ENCODE data around the gene NCOA3. TPM values are rescaled to one million over a fixed set of nuclear protein-coding genes. Genes with fewer than 3 reads are reported as not detected.

The NCOA3 gene
- polyA plus RNA-seq, 1 of the 3 experiments (the other 2 are of a cell fraction) = 5.8 TPM

- H3K79me2 ChIP-seq (ENCODE audit: insufficient read depth) = peaks cover 18% of the 10 kb centered on the region
- TF ChIP-seq CHD2 (IDR thresholded peaks at IDR 0.05; ENCODE audit: low read length, partially characterized antibody) (no peak), SMC3 (IDR thresholded peaks at IDR 0.05; ENCODE audit: low read depth, low read length) (no peak), FOXM1 (IDR thresholded peaks at IDR 0.05; ENCODE audit: low read depth) (no peak), RCOR1 (IDR thresholded peaks at IDR 0.05; ENCODE audit: low read length) (no peak), FOSL2 (IDR thresholded peaks at IDR 0.05; ENCODE audit: borderline replicate concordance, low read depth) (no peak), GATA2 (CRISPR knock-in tag; IDR thresholded peaks at IDR 0.05) (no peak), ELF1 (IDR thresholded peaks at IDR 0.05) (no peak), TEAD4 (IDR thresholded peaks at IDR 0.05; ENCODE audit: borderline replicate concordance, insufficient read depth) (no peak), FOXJ3 (CRISPR knock-in tag; IDR thresholded peaks at IDR 0.05) (no peak), USF2 (IDR thresholded peaks at IDR 0.05; ENCODE audit: borderline replicate concordance, low read depth, low read length) (no peak), SIN3A (IDR thresholded peaks at IDR 0.05; ENCODE audit: borderline replicate concordance, low read depth, low read length) (no peak), NRF1 (IDR thresholded peaks at IDR 0.05; ENCODE audit: low read depth, low read length) (no peak), CTCF (IDR thresholded peaks at IDR 0.05) (no peak)
- TF ChIP-seq, protein P1, sequence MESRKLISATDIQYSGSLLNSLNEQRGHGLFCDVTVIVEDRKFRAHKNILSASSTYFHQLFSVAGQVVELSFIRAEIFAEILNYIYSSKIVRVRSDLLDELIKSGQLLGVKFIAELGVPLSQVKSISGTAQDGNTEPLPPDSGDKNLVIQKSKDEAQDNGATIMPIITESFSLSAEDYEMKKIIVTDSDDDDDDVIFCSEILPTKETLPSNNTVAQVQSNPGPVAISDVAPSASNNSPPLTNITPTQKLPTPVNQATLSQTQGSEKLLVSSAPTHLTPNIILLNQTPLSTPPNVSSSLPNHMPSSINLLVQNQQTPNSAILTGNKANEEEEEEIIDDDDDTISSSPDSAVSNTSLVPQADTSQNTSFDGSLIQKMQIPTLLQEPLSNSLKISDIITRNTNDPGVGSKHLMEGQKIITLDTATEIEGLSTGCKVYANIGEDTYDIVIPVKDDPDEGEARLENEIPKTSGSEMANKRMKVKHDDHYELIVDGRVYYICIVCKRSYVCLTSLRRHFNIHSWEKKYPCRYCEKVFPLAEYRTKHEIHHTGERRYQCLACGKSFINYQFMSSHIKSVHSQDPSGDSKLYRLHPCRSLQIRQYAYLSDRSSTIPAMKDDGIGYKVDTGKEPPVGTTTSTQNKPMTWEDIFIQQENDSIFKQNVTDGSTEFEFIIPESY (IDR thresholded peaks at IDR 0.05; ENCODE audit: borderline replicate concordance, low read depth) = no peak
- H3K4me2 ChIP-seq = no peak overlapping the region
- ChIA-PET CTCF (interaction anchor here (2.2 kb wide), 1 partner anchor 24 kb away, joined by 11 read pairs; no protein-coding TSS in a partner anchor), POLR2A (no interaction called here)
- H3K36me3 ChIP-seq (replicated peaks in 1 of 2; ENCODE audit: control insufficient read depth in 1 of 2, insufficient read depth in 2 of 2, low read length in 1 of 2) = no peaks in the 10 kb centered on the region
- no peaks in the 10 kb centered on the region for H3K9me2 ChIP-seq
- H3K4me3 ChIP-seq (ENCODE audit: low read depth in 2 of 2, low read length in 1 of 2) = no peak overlapping the region
- H3K9ac ChIP-seq = no peak overlapping the region
- peaks cover 1 to 3% of the 10 kb centered on the region in 2 experiments; a peak in 3 of 4 replicates for H3K4me1 ChIP-seq (ENCODE audit: control insufficient read depth in 1 of 2, insufficient read depth in 2 of 2, low read depth in 1 of 2, low read length in 1 of 2)
- H3K9me3 ChIP-seq = no peaks in the 10 kb centered on the region
- H3K27ac ChIP-seq (ENCODE audit: low read depth in 2 of 2, low read length in 1 of 2) = no peak overlapping the region
- no peaks in the 10 kb centered on the region for H4K20me1 ChIP-seq (ENCODE audit: insufficient read depth)
- no peak for DNase-seq
- H3F3A ChIP-seq (replicated peaks; ENCODE audit: insufficient read depth) = peaks cover 3% of the 10 kb centered on the region
- H2AFZ ChIP-seq (ENCODE audit: low read depth) = no peak overlapping the region
- no peaks in the 10 kb centered on the region for H3K27me3 ChIP-seq (ENCODE audit: insufficient read depth)
Observed at GRCh38 chr20:47597090-47597489, 95.4 kb downstream of the NCOA3 start.

All from SK-N-SH (cell line).